Raji (cell line): Measurements from ENCODE around the gene DGCR2.

ENCODE experiments used
- POLR2A ChIP-seq: IDR thresholded peaks from 2 replicates; pipeline ENCODE4 v1.6.1; 2011; ENCODE audit warnings: low read depth, low read length, control low read depth; ENCODE audit not compliant: insufficient read depth

The DGCR2 gene

DNA sequence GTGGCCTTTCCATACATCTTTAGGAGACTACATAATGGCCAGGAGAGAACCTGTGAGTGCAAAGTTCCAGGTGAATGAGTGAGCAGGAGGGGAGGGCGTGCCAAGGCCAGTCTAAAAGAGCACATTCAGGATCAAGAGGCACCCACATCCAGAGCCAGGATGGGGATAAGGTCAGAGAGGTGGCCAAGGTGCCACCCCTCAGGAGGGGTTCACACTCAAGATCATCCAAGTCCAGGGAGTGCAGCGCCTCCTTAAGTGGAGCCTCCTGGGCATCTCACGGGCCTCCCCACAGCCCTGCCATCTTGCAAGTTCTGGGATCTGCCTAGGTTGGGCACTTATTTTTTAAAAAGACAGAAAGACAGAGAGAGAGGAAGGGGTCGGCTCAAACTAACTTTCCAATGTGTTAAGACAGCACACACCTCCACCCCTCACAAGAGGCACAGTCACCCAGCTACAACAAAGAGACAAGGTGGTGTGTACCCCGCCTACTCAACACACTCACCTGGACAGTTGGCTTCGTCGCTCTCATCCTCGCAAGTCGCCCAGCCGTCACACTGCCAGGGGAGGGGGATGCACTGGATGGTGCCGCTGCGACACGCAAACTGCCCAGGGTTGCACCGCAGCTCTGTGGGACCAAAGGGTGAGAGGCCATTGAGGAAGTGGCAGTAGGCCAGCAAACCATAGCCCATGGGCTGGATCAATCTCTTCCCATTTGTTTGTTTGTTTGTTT lies 33.2 kb downstream of the DGCR2 start:
- TF ChIP-seq POLR2A = no peak

- no peak for TF ChIP-seq POLR2A
Measured at GRCh38 chr22:19086896-19087295, 35.3 kb downstream of the DGCR2 start.

- TF ChIP-seq POLR2A = no peak
Measured at GRCh38 chr22:19086417-19086816, 35.8 kb downstream of the DGCR2 start.

DNA sequence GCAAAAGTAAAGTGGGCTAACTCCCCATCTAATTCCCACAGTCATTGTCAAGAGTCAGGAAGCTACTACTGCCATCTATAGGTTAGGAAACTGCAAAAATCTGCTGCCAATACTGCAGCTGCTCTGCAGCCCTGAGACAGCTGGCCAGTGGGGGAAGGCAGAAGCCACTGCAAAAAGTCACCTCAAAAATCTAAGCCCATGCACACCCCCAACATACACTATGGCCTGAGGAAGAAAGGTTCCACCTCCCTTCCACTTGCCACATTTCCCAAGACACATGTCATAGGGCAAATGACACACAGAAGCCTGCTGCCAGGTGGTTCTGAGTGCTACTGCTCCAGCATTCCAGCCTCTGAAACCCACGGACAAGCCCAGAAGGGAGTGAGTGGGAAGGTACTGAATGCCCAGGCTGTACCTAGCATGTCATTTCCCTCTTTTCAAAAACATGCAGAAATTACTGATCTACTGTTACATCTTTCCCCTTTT lies 36.9 kb downstream of the DGCR2 start:
- no peak for TF ChIP-seq POLR2A

GRCh38 chr22:19082793-19083192 lies 39.4 kb downstream of the DGCR2 start:
- TF ChIP-seq POLR2A = no peak

DNA sequence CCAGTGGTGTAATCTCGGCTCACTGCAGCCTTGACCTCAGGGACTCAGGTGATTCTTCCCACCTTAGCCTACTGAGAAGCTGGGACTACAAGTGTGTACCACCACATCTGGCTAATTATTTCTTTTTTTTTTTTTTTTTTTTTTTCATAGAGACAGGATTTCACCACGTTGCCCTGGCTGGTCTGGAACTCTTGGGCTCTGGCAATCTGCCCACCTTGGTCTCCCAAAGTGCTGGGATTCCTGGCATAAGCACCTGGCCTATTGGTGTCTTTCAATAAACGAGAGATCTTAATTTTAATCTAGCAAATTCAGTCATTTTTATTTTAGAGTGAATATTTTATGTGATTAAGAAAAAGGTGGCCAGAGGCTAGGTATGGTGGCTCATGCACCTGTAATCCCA lies 40.1 kb downstream of the DGCR2 start:
- no peak for TF ChIP-seq POLR2A

DNA sequence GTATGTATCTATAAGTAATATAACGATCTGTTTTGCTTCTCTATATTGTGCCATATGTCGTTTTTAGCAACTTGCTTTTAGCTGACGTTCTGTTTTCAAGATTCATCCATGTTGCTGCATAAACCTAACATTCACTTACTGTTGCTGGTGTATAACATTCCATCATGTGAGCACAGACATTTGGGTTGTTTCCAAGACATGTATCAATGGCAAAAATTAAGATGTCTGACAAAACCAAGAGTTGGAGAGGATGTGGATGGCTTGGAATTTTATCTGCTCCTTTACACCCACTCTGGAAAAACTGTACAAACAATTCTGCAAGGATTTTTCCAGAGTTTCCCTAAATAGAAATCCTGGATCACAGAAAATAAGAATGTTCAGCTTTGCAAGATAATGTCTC lies 40.9 kb downstream of the DGCR2 start:
- TF ChIP-seq POLR2A = no peak

- no peak for TF ChIP-seq POLR2A
Measured at GRCh38 chr22:19080853-19081252, 41.4 kb downstream of the DGCR2 start.

GRCh38 chr22:19079691-19080090 lies 42.5 kb downstream of the DGCR2 start:
- no peak for TF ChIP-seq POLR2A

DNA sequence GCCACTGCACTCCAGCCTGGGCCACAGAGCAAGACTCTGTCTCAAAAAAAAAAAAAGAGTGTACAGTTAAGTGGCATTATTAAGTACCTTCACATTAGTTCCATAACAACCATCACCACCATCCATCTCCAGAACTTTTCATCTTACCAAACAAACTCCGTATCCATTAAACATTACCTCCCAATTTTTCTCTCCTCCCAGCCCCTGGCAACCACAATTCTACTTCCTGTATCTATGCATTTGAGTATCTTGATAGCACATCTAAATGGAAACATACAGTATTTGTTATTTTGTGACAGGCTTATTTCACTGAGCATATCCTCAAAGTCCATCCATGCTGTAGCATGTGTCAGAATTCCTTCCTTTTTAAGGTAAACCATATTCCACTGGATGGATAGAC lies 46.8 kb downstream of the DGCR2 start:
- TF ChIP-seq POLR2A = no peak

GRCh38 chr22:19070397-19071169 lies 51.6 kb downstream of the DGCR2 start:
- no peak for TF ChIP-seq POLR2A

GRCh38 chr22:19069451-19069850 lies 52.8 kb downstream of the DGCR2 start:
- TF ChIP-seq POLR2A = no peak

- no peak for TF ChIP-seq POLR2A
Measured at GRCh38 chr22:19068784-19069271, 53.4 kb downstream of the DGCR2 start.

DNA sequence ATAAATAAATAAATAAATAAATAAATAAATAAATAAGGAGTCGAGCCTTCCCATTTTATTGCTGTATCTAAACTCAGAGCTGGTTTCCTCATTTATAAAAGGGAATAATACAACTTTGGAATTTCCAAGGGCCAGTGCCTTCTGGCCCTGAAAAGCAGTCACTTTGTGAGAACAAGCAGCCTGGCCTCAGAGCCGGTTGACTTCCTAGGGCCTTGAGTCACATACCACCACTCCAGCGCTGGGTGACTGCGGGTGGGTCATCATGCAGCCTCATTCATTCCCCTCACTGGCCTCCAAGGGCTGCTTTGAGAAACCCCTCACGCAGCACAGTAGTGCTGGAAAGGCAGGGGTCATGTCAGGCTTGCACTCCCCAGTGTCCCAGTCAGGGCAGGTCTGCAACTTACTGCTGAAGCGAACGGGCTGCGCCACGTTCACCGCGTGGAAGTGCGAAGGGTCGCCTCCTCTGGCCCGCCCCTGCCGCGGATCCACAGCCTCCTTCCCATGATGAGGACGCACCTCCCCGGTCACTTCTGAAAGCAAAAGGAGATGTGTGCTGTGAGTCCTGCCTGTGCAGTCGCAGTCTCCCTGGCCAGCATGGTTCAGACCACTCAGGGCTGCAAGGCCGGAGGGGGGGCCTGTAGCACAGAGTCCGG lies 54.4 kb downstream of the DGCR2 start:
- TF ChIP-seq POLR2A = no peak

GRCh38 chr22:19066531-19067271 lies 55.5 kb downstream of the DGCR2 start:
- no peak for TF ChIP-seq POLR2A

GRCh38 chr22:19065929-19066328 lies 56.3 kb downstream of the DGCR2 start:
- no peak for TF ChIP-seq POLR2A
